ENCODE data around the gene TMEM81.

GRCh38 chr1:205049479-205049878, 34.8 kb downstream of the TMEM81 start:
- TF ChIP-seq CTCF (IDR thresholded peaks at IDR 0.05; ENCODE audit: low read depth, low read length) = no peak
- TF ChIP-seq POLR2A (IDR thresholded peaks at IDR 0.05; ENCODE audit: extremely low read depth, insufficient read length) = no peak

All from NB4 (cell line).